Ascending aorta (tissue), 2 donors: ENCODE data around the gene CTXND2. TPM values are rescaled to one million over a fixed set of nuclear protein-coding genes. Genes with fewer than 3 reads are reported as not detected.
"Not testable (repeated sequence)": the region's sequence is repeated elsewhere in the genome, so short reads cannot be mapped to it uniquely, and the experiment has no call there.

Experiments used
- DNase-seq, 2 donors: peaks; one replicate each; pipeline ENCODE4 v3.0.0-alpha.2; 2019; ENCODE audit warnings: low spot score in 2 of 2
- H3K27ac ChIP-seq, 2 donors: fragments of 200-600 bp; sonication (generic); one replicate each; pipeline ENCODE4 v1.5.1; 2016 to 2017; ENCODE audit warnings: mild to moderate bottlenecking in 1 of 2
- H3K27me3 ChIP-seq: fragments of 200-600 bp; sonication (generic); one replicate; pipeline ENCODE4 v1.5.1; 2017
- H3K36me3 ChIP-seq, 2 donors: fragments of 200-600 bp; sonication (generic); one replicate each; pipeline ENCODE4 v1.5.1; 2016
- H3K4me1 ChIP-seq, 2 donors: fragments of 200-600 bp; sonication (generic); one replicate each; pipeline ENCODE4 v1.5.1; 2016 to 2017; ENCODE audit warnings: mild to moderate bottlenecking in 1 of 2
- H3K4me3 ChIP-seq, 2 donors: fragments of 200-600 bp; sonication (generic); one replicate each; pipeline ENCODE4 v1.5.1; 2016 to 2017; ENCODE audit warnings: mild to moderate bottlenecking in 1 of 2
- H3K9me3 ChIP-seq, 2 donors: fragments of 200-600 bp; sonication (generic); one replicate each; pipeline ENCODE4 v1.5.1; 2016
- intact Hi-C: fragments of 100-400 bp; cut with DNase I; formaldehyde crosslinking; loops from one replicate; pipeline ENCODE4 v1.15.1; 2023
- total RNA-seq: library from RNA; depleted of rRNA; stranded (reverse); fragments of >200 nt; gene quantifications from one replicate; pipeline ENCODE4 v1.1.0, GENCODE V29; 2016
- TF ChIP-seq, protein P1 (sequence below), 3 experiments: fragments of 200-600 bp in 2 of 3; fragments of 450-650 bp in 1 of 3; sonication (generic) in 2 of 3; IDR thresholded peaks; one replicate each; pipeline ENCODE4 v1.5.1; 2016 to 2019; ENCODE audit warnings: antibody characterized with exemption in 3 of 3, mild to moderate bottlenecking in 1 of 3, moderate library complexity in 1 of 3

Gene CTXND2
- total RNA-seq, 1 donor from 2014 or later, result not detected

- intact Hi-C loops, result loop anchor here (2.0 to 5.0 kb wide), 3 partner anchors 45 to 230 kb away; partner anchors contain the start of genes ARNT, CERS2 and GOLPH3L
- H3K4me1 ChIP-seq, result peaks cover 0 to 4% of the 10 kb centered on the region in 2 donors
- TF ChIP-seq, protein P1, sequence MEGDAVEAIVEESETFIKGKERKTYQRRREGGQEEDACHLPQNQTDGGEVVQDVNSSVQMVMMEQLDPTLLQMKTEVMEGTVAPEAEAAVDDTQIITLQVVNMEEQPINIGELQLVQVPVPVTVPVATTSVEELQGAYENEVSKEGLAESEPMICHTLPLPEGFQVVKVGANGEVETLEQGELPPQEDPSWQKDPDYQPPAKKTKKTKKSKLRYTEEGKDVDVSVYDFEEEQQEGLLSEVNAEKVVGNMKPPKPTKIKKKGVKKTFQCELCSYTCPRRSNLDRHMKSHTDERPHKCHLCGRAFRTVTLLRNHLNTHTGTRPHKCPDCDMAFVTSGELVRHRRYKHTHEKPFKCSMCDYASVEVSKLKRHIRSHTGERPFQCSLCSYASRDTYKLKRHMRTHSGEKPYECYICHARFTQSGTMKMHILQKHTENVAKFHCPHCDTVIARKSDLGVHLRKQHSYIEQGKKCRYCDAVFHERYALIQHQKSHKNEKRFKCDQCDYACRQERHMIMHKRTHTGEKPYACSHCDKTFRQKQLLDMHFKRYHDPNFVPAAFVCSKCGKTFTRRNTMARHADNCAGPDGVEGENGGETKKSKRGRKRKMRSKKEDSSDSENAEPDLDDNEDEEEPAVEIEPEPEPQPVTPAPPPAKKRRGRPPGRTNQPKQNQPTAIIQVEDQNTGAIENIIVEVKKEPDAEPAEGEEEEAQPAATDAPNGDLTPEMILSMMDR (IDR thresholded peaks at IDR 0.05), result no peak
- no peaks in the 10 kb centered on the region for H3K27me3 ChIP-seq
- H3K36me3 ChIP-seq, result peaks cover 31 to 48% of the 10 kb centered on the region in 2 donors
- no peak for DNase-seq
- no peak overlapping the region for H3K4me3 ChIP-seq
- peaks cover 0 to 12% of the 10 kb centered on the region in 2 donors for H3K9me3 ChIP-seq
- no peak overlapping the region for H3K27ac ChIP-seq
These were observed 40.7 kb downstream of the CTXND2 start for GRCh38 chr1:150927624-150928023.

DNA sequence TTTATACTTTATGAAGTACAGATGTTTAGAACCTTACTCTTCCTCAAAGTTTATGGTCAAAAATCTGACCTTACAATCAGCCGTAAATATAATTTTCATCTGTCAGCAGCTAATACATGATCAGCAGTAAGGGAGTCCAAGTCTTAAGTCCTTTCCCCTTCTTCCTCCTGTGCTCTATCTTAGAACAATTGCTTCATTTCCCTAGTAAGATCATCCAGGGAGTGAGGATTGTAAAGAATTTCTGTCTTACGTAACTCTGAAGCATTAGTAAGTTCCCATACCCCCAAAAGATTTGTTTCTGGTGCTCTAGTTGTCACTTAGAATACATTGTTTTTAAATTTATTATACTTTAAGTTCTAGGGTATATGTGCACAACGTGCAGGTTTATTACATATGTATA, 41.4 kb downstream of the CTXND2 start:
- Histone ChIP-seq H3K9me3 (peaks cover 0 to 12% of the 10 kb centered on the region in 2 donors), H3K4me3 (no peak overlapping the region), H3K36me3 (peaks cover 31 to 55% of the 10 kb centered on the region in 2 donors), H3K27ac (no peak overlapping the region), H3K4me1 (peaks cover 0 to 4% of the 10 kb centered on the region in 2 donors), H3K27me3 (no peaks in the 10 kb centered on the region)
- TF ChIP-seq, protein P1 (IDR thresholded peaks at IDR 0.05), result no peak
- no peak for DNase-seq
- intact Hi-C loops, result loop anchor here (5.0 kb wide), 2 partner anchors 44 to 231 kb away; partner anchors contain the start of genes CERS2 and GOLPH3L

DNA sequence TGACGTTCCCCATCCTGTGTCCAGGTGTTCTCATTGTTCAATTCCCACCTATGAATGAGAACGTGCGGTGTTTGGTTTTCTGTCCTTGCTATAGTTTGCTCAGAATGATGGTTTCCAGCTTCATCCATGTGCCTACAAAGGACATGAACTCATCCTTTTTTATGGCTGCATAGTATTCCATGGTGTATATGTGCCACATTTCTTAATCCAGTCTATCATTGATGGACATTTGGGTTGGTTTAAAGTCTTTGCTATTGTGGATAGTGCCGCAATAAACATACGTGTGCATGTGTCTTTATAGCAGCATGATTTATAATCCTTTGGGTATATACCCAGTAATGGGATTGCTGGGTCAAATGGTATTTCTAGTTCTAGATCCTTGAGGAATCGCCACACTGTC, 41.8 kb downstream of the CTXND2 start:
- DNase-seq, result peak in 1 of 2 donors; percentile 8
- intact Hi-C loops, result loop anchor here (5.0 kb wide), 2 partner anchors 44 to 231 kb away; partner anchors contain the start of genes CERS2 and GOLPH3L
- H3K9me3 ChIP-seq, result peaks cover 0 to 12% of the 10 kb centered on the region in 2 donors
- H3K4me3 ChIP-seq, H3K4me1 ChIP-seq, H3K27ac ChIP-seq, H3K27me3 ChIP-seq: not testable (repeated sequence)
- H3K36me3 ChIP-seq, result peaks cover 32 to 55% of the 10 kb centered on the region in 2 donors

DNA sequence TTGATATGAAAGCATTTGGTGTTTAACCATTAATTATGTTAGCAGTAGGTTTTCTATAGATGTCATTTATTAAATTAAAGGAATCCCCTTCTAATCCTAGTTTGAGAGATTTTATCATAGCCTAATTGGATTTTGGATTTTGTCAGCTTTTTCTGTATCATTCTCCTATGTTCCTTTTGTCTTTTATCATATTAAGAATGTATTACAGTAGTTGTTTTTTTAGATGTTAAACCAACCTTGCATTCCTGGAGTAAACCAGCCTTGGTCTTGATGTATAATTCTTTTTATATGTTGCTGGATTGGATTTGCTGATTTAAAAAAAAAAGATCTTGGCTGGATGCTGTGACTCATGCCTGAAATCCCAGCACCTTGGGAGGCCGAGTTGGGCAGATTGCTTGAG, 44.8 kb downstream of the CTXND2 start:
- TF ChIP-seq, protein P1 (IDR thresholded peaks at IDR 0.05), result no peak
- H3K36me3 ChIP-seq, result peaks cover 45 to 70% of the 10 kb centered on the region in 2 donors
- H3K4me1 ChIP-seq, result peaks cover 0 to 4% of the 10 kb centered on the region in 2 donors
- H3K27me3 ChIP-seq, result no peaks in the 10 kb centered on the region
- peaks cover 0 to 12% of the 10 kb centered on the region in 2 donors for H3K9me3 ChIP-seq
- intact Hi-C loops, result no loop called here
- no peak for DNase-seq
- H3K27ac ChIP-seq, result no peak overlapping the region
- no peak overlapping the region for H3K4me3 ChIP-seq

GRCh38 chr1:150944856-150945255, 57.9 kb downstream of the CTXND2 start:
- peak in 1 of 2 donors; percentile 52 for DNase-seq
- H3K27me3 ChIP-seq, result no peaks in the 10 kb centered on the region
- TF ChIP-seq, protein P1 (IDR thresholded peaks at IDR 0.05), result no peak
- intact Hi-C loops, result no loop called here
- H3K27ac ChIP-seq, result no peak overlapping the region
- no peaks in the 10 kb centered on the region for H3K9me3 ChIP-seq
- H3K4me1 ChIP-seq, result no peaks in the 10 kb centered on the region
- H3K4me3 ChIP-seq, result no peak overlapping the region
- peaks cover 88 to 95% of the 10 kb centered on the region in 2 donors for H3K36me3 ChIP-seq

- TF ChIP-seq, protein P1 (IDR thresholded peaks at IDR 0.05), result no peak
- peaks cover 62 to 97% of the 10 kb centered on the region in 2 donors for H3K36me3 ChIP-seq
These were observed 67.8 kb downstream of the CTXND2 start for GRCh38 chr1:150954708-150955107.

More at GRCh38 chr1:150954708-150955107, 67.8 kb downstream of the CTXND2 start:
- H3K9me3 ChIP-seq, result no peaks in the 10 kb centered on the region
- intact Hi-C loops, result no loop called here
- H3K4me3 ChIP-seq, result no peak overlapping the region
- H3K27me3 ChIP-seq, result no peaks in the 10 kb centered on the region
- H3K4me1 ChIP-seq, result no peaks in the 10 kb centered on the region
- no peak overlapping the region for H3K27ac ChIP-seq
- DNase-seq, result no peak
